HepG2 (cell line): Measurements from ENCODE around the gene DOK4. TPM values are rescaled to one million over a fixed set of nuclear protein-coding genes. Genes with fewer than 3 reads are reported as not detected.

ENCODE experiments used
- BCL6 ChIP-seq: IDR thresholded peaks from 2 replicates; pipeline ENCODE4 v1.6.1; 2016; ENCODE audit warnings: missing genetic modification reagents, missing compliant biosample characterization
- ETV5 ChIP-seq: IDR thresholded peaks from 2 replicates; pipeline ENCODE4 v1.6.1; 2018; ENCODE audit warnings: missing biosample characterization, missing genetic modification reagents, inconsistent platforms, borderline replicate concordance
- FOXP1 ChIP-seq, 2 experiments: fragments of 450-650 bp in 1 of 2; IDR thresholded peaks; 2 replicates each; pipeline ENCODE4 v1.6.1; 2017 to 2018; ENCODE audit warnings: antibody characterized with exemption in 1 of 2
- HMG20A ChIP-seq: IDR thresholded peaks from 2 replicates; pipeline ENCODE4 v1.6.1; 2016; ENCODE audit warnings: borderline replicate concordance
- HNF1A ChIP-seq, 2 experiments: sonication (generic) in 1 of 2; formaldehyde crosslinking in 1 of 2; IDR thresholded peaks; 2 replicates each; pipeline versions ENCODE4 v1.4.0 to v1.6.1; 2016 to 2020; ENCODE audit warnings: borderline replicate concordance in 1 of 2, low read depth in 1 of 2, mild to moderate bottlenecking in 1 of 2, missing genetic modification reagents in 1 of 2
- HNRNPH1 ChIP-seq: fragments of 200-400 bp; formaldehyde crosslinking; optimal IDR thresholded peaks from 2 replicates; pipeline ENCODE3; 2017; ENCODE audit warnings: mild to moderate bottlenecking, low read depth, low read length
- KMT2A ChIP-seq: sonication (generic); formaldehyde crosslinking; IDR thresholded peaks from 2 replicates; pipeline ENCODE4 v1.4.0; 2020; ENCODE audit warnings: missing genetic modification reagents
- LCORL ChIP-seq, 2 experiments: fragments of 450-650 bp in 1 of 2; sonication (generic) in 1 of 2; formaldehyde crosslinking in 1 of 2; IDR thresholded peaks; 2 replicates each; pipeline versions ENCODE4 v1.5.0 to v1.6.1; 2017 to 2020; ENCODE audit warnings: antibody characterized with exemption in 1 of 2, missing genetic modification reagents in 1 of 2
- NFYB ChIP-seq: sonication (generic); formaldehyde crosslinking; IDR thresholded peaks from 2 replicates; pipeline ENCODE4 v1.4.0; 2020; ENCODE audit warnings: missing genetic modification reagents
- POGZ ChIP-seq: sonication (generic); formaldehyde crosslinking; IDR thresholded peaks from 2 replicates; pipeline ENCODE4 v1.4.0; 2020; ENCODE audit warnings: mild to moderate bottlenecking, missing genetic modification reagents
- RBM22 ChIP-seq: fragments of 200-400 bp; formaldehyde crosslinking; optimal IDR thresholded peaks from 2 replicates; pipeline ENCODE3; 2017; ENCODE audit warnings: mild to moderate bottlenecking, low read length, moderate library complexity
- RFXANK ChIP-seq: IDR thresholded peaks from 2 replicates; pipeline ENCODE4 v1.6.1; 2016
- TBX3 ChIP-seq: fragments of 450-650 bp; IDR thresholded peaks from 2 replicates; pipeline ENCODE4 v1.6.1; 2017; ENCODE audit warnings: antibody characterized with exemption, mild to moderate bottlenecking, inconsistent platforms, borderline replicate concordance
- YEATS2 ChIP-seq: sonication (generic); formaldehyde crosslinking; IDR thresholded peaks from 2 replicates; pipeline ENCODE4 v1.4.0; 2020; ENCODE audit warnings: missing genetic modification reagents, borderline replicate concordance
- ZNF230 ChIP-seq: sonication (generic); formaldehyde crosslinking; IDR thresholded peaks from 2 replicates; pipeline ENCODE4 v1.4.0; 2020; ENCODE audit warnings: mild to moderate bottlenecking, missing genetic modification reagents
- ZNF251 ChIP-seq: sonication (generic); formaldehyde crosslinking; IDR thresholded peaks from 2 replicates; pipeline ENCODE4 v1.9.0; 2021; ENCODE audit warnings: mild to moderate bottlenecking, missing genetic modification reagents
- ZNF256 ChIP-seq: sonication (generic); formaldehyde crosslinking; conservative IDR thresholded peaks from 2 replicates; pipeline ENCODE4 v1.4.0; 2020; ENCODE audit warnings: missing genetic modification reagents
- ZNF574 ChIP-seq: sonication (generic); formaldehyde crosslinking; IDR thresholded peaks from 2 replicates; pipeline ENCODE4 v1.4.0; 2020; ENCODE audit warnings: missing genetic modification reagents
- ZNF773 ChIP-seq: sonication (generic); formaldehyde crosslinking; IDR thresholded peaks from 2 replicates; pipeline ENCODE4 v1.4.0; 2020; ENCODE audit warnings: missing genetic modification reagents, borderline replicate concordance
- ZSCAN29 ChIP-seq: sonication (generic); formaldehyde crosslinking; conservative IDR thresholded peaks from 2 replicates; pipeline ENCODE4 v1.4.0; 2020; ENCODE audit warnings: mild to moderate bottlenecking, missing genetic modification reagents
- polyA plus RNA-seq, 8 experiments: library from polyadenylated mRNA; depleted of rRNA in 3 of 8; stranded (reverse) in 7 of 8; unstranded in 1 of 8; fragments of >200 nt; fragmentation: Illumina TruSeq in 4 of 8; extraction: Trizol in 4 of 8; gene quantifications; 2 replicates each; pipeline versions ENCODE4 v1.2.1 to v1.2.3, GENCODE V29; 2011 to 2016; ENCODE audit warnings: low read depth in 4 of 8, missing spikeins in 1 of 8, mixed read lengths in 1 of 8; ENCODE audit not compliant: insufficient read depth in 1 of 8
- total RNA-seq, 5 experiments: library from RNA; depleted of rRNA; stranded (reverse); fragments of >200 nt; fragmentation: Illumina TruSeq; extraction: Trizol; gene quantifications; 2 replicates each; pipeline ENCODE4 v1.2.3, GENCODE V29; 2016; ENCODE audit warnings: low read depth in 1 of 5

The DOK4 gene
- total and polyA plus RNA-seq, 2 of the 13 experiments (the other 11 are each of a cell fraction or from before 2014, with no cell fraction given) = 52.7 to 70.0 TPM

DNA sequence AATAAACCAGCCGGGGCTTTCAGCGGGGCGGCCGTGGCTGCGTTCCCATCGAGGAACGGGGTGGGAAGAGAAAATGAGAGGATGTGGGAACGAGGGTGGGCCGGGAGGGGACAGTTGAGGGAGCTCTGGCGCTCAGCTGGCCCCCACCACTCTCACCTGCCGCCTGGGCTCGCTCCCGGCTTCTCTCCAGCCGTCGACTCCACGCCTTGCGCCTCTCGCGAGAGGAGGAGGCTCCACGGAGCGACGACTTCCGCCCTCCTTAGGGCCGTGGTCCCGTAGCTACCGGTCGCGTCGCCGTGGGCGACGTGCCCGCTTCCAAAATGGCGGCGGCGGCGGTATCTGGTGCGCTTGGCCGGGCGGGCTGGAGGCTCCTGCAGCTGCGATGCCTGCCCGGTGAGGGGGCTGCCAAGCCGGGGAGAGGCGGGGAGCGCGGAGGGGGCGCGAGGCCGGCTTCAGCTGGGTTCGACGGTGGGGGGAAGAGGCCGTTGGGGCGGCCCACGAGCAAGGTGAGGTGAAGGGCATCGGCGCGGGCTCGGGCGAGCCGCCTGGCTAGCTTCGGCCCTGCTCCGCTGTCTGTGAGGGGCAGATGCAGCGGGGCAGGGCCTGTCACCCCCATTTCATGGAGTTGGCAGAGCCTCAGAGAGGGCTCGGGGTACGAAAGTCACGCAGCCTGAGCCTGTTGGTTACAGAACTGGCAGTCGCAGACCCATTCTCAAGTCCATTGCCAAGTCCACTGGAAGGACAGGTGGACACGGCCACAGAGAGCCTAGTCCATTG, 38.9 kb downstream of the DOK4 start, which contains the start of the genes CIAPIN1 and COQ9 (continued):
- TF ChIP-seq HNF1A (IDR thresholded peaks at IDR 0.05; ENCODE audit: low read depth) = no peak
- TF ChIP-seq HNF1A (CRISPR knock-in tag; IDR thresholded peaks at IDR 0.05; ENCODE audit: borderline replicate concordance) = peak; percentile 86
- 0 out of 2 replicates have a peak, but pooled peaks have one; percentile 41 for TF ChIP-seq BCL6
- peak; percentile 8; the same call in 1 of the 2 replicates for TF ChIP-seq HMG20A (CRISPR knock-in tag)
- TF ChIP-seq YEATS2 (CRISPR knock-in tag) = peak; percentile 98
- peak; percentile 78 for TF ChIP-seq ZSCAN29 (CRISPR knock-in tag)
- TF ChIP-seq ZNF230 = peak; percentile 90; the same call in 1 of the 2 replicates
- peak; percentile 56; the same call in 1 of the 2 replicates for TF ChIP-seq ZNF773 (CRISPR knock-in tag)
- TF ChIP-seq POGZ (CRISPR knock-in tag) = peak; percentile 92
- peak; percentile 97 for TF ChIP-seq KMT2A (CRISPR knock-in tag)
- no peak for TF ChIP-seq ZNF256 (CRISPR knock-in tag)
- peak; percentile 90 for TF ChIP-seq ETV5 (CRISPR knock-in tag)
- TF ChIP-seq RFXANK = peak; percentile 25; the same call in 1 of the 2 replicates
- TF ChIP-seq RBM22 = no peak
- TF ChIP-seq LCORL (IDR thresholded peaks at IDR 0.05) = no peak
- no peak; the same call in 1 of the 2 replicates for TF ChIP-seq LCORL (CRISPR knock-in tag; IDR thresholded peaks at IDR 0.05)
- TF ChIP-seq NFYB (CRISPR knock-in tag) = no peak; the same call in none of the 2 replicates
- peak; percentile 98 for TF ChIP-seq ZNF574 (CRISPR knock-in tag)
- no peak for TF ChIP-seq FOXP1 (IDR thresholded peaks at IDR 0.05)
- TF ChIP-seq FOXP1 (CRISPR knock-in tag; IDR thresholded peaks at IDR 0.05) = no peak
- TF ChIP-seq HNRNPH1 = no peak
- no peak for TF ChIP-seq ZNF251 (CRISPR knock-in tag)
- TF ChIP-seq TBX3 = no peak
